NK-92 treated with Interleukin-12 subunit alpha and Interleukin-12 subunit beta, amount 100 ng/mL, for 24 hours (cell line): Measurements from ENCODE around the gene TCERG1L.
"Not testable (repeated sequence)": the region's sequence is repeated elsewhere in the genome, so short reads cannot be mapped to it uniquely, and the experiment has no call there.

Experiments used
- DNase-seq: peaks from one replicate; lab custom pipeline; 2025; lab: John Stamatoyannopoulos, UW

TCERG1L gene

DNA sequence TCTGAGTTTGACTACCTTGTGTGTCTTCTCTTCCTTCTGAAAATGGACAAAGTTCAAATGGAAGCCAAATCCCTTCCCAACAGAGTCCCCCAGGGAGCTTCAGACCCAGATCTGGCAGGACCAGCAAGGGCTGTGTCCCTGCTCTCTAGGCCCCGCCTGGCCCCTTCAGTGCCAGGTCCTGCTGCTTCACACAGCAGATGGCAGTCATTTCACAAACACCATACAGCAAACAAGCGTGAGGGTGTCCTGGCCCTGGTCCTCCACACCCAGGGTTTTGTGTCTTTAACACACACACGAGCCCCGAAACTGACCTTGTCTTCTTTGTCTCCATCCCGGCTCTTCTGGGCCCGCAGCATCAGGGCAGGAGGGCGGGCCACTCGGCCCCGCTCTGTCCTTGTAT, 145.0 kb downstream of the TCERG1L start:
- no peak for DNase-seq

DNA sequence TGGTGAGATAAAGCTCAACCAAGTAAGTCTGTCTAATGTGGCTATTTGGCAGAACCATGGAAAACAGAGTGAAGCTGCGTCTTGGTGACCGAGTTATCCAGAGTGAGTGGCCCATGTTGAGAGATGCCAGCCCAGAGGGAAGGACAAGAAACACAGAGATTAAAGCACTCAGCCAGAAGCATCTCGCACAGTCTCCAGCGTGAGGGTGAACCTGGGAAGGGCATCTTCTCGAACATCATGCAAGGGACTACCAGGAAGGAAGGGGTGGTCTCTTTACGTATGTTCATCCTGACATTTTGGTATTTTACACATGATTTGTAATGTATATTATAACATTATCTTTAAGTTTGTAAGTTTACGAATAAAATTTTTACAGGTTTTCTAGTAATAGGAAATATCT, 146.4 kb downstream of the TCERG1L start:
- DNase-seq = no peak

DNA sequence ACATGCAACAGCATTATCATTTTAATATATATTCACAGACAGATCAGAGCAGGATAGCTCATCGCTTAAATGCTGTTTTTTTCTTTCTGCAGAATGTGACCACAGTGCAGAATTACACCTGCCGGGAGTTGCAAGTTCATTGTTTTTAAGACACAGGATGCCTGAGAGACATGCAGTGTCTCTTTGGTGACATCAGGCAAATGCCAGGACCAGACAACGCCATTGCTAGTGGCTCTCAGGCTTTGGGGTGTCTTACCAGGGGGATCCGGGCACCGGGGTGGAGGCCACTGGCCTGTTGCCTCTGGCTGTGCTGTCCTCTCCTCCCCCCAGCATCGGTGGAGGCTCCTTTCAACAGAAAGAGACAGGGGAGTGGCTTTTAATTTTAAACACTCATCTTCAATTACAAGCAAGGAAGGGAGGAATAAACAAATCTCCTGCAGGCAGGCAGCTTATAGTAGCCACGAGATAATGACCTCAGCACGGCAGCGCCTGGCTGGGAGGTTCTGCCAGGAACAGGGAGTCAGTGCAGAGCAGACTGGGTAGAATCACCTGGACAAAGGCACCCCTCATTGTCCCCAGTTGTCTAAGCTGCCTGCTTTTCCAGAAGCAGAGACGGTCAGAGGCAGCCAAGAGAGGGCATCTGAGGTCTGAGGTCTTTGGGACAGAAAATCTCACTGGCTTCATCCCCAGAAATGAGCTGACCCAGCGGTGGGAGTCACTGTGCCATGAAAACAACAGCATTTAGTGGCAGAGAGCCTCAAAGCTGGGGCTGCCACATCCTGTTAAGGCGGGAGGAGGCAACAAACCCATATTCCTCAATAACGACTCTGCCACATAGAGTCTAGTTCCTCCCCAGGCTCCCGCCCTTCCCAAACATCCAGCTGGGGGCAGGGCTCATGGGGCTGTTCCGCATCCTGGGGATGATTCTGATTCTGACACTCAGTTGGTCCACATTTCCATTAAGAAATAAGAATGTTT, 148.4 kb downstream of the TCERG1L start:
- DNase-seq = no peak

DNA sequence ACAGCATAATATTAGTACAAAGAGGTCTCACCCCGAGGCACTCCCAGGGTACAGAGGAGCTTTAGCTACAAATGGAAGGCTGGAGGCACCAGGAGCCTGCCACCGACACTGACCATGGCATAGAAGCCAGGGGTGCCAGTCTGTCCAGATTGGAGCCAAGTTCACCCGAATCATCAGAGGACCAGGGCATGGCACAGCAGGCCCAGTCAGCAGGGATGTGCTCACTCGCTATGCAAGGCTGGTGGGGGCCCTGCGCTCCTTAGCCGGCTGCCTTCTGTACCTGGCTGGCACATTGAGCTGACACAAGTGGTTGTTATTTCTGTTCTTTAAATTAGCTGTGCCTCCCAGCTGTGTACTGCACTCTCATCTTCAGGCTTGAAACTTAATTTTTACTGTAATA, 149.3 kb downstream of the TCERG1L start:
- no peak for DNase-seq

DNA sequence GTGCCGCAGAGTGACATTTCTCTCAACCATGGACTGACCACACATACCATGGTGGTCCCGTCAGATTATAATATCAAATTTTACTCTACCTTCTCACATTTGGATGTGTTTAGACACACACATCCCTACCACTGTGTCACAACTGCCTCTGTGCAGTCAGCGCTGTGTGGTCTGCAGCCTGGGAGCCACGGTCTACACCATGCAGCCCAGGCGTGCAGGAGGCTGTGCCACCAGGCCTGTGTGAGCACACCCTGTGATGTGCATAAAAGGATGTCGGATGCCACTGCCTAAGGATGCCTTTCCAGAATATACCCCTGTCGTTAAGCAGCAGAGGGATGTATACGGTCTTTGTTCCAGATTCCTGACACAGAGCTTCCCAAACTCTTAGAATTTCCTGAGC, 150.4 kb downstream of the TCERG1L start:
- DNase-seq = no peak

DNA sequence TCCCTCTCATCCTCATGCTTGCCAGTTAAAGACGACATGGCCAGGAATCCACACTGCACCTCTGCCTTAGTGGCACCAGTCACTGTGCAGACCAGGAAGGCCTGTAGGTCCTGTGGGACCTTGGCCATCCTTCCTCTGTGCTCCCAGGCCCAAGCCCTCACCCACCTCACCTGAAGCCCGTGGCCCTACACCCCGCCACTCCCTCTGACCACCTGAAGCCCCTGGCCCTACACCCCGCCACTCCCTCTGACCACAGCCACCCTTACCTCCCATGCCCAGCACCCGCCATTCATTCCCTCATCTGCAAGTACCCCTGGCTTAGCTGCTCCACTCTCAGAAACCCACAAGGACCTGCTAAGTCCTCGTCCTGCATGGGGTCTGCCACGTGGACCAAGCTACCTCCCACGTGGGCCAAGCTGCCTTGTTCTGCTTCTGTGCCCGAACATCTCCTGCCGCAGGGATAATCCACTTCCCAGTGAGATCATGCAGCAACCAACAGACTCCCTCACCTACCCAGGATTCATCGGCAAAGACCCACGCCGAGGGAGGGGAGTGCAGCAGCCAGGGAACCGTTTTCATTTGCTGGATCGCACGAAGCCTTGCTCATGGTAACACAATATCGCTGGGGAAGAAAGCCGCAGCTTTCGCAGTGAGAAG, 151.2 kb downstream of the TCERG1L start:
- DNase-seq = no peak

DNA sequence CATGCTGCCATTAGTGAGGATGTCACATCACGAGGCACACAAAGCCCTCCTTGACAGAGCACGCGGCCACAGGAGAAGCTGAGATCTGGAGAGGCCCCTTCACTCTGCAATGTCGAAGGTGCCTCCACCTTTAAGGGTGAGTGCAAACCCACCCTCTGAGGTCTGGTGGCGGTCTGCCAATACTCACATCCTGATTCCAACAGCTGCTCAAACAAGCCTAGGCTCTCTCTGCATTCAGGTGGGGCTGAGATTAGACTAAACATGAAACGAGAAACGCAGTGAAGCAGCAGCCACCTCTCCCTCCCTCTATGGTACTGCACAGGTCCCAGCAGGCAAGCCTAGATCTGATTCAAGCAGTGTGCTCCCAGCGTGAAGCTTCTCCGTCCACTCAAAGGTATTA, 151.8 kb downstream of the TCERG1L start:
- no peak for DNase-seq

DNA sequence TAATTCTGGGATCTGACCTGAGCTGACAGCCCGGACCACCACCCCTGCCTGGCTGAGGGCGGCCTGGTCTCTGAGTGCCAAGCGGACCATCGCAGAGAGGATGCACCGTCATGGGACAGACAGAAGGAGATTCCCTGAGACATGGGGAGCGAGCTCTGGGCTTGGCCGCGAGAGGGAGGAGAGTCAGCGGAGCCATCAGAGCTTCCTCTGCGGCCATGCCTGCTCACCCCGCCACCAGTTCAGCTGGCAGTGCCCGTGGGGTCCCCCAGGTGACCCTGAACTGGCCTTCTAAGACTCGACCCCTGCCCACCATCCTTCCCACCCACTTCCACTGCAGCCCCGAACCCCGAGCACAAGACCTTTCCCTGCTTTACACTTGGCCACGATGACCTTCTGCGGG, 152.8 kb downstream of the TCERG1L start:
- DNase-seq = no peak

DNA sequence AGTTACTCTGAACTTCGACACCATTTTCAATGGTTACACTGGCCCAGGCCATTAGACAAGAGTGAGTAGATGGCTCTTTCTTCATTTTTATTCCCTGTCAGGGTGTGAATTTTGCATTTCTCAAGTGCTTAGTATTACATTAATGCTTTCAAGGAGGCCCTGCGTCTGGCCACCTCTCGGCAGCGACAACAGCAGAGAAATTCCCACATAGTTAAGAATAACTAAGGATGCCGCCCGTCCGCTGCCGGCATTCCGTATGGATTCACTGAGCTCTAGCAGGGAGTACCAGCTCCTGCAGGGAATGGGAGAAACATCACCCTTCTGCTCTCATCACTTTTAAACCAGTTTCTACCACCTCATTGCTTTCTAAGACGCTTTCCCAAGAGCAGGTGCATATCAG, 153.6 kb downstream of the TCERG1L start:
- no peak for DNase-seq

DNA sequence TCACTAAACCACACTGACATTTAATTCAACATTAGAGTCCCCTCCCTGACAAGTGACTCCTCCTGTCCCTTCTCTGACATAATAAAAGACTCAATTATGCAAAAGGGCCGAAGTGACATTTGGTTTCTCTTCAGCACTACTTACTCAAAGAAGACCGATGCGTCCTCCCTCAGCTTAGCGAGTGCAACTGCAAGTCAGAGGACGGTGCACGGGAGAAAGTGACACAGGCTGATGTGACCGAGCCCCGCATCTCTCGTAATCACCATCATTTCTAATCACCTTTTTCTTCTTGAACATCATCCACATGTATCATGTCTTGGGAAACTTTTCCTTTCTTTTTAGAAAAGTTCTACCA, 155.7 kb downstream of the TCERG1L start:
- no peak for DNase-seq

DNA sequence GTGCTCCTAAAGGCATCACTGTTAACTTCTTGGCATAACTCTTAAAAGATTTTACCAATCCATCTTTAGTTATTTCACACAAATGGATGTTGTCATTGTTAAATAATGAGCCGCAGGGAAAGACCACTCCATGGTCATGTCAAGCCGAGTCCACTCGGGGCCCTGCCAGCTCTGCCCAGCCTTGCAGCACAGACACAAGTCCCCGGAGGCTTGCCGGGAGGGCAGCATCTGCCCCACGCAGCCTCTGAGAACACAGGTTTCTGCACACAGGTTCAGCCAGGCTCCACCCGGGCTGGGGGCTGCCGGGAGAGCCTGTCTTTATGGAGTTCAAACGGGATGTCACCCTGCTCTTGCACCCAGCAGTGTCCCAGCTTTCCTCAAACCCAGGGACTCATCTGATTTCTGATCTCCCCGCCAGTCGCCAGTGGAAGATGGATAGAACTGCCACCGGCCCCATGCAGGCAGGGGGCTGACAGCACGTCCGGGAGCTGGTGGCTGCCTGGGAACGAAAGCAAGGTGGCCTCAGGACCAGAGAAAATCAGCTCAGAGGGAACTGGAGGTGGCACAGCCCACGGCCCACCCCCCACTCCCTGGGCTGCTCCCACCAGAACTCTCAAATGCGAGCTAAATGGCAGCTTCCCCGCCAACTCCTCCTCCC, 156.2 kb downstream of the TCERG1L start:
- no peak for DNase-seq

DNA sequence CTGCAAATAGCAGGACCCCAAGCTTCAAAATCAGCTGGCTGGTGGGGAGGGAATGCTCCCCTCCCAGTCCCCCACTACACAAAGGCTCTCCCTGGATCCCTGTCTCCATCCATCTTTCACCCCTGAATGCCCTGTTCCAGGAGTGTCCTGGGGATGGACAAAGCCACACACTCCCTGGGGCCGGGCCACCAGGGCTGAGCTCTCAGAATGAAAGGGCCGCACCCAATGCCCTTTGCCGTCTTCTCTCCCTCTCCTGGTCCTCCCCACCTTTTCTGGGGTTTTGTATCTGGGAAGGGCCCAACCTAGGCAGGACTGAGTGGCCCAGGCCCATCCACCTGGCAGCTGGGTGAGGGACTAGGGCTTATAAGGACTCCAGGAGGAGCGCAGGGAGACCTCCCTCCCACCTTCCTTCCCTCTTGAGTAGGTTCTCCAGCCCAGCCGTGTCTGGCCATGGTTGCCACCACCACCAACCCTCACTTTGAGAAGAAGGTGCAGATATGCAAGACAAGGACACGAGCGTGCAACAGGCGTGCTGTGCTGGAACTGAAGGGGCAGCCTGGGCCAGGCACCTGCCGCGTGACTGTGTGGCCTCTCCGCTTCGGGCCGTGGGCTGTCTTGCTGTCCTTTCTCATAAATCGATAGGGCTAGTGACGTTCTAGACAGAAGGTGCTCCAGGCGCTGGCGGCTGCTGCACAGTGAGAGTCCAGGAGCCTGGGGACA, 157.1 kb downstream of the TCERG1L start:
- no peak for DNase-seq

DNA sequence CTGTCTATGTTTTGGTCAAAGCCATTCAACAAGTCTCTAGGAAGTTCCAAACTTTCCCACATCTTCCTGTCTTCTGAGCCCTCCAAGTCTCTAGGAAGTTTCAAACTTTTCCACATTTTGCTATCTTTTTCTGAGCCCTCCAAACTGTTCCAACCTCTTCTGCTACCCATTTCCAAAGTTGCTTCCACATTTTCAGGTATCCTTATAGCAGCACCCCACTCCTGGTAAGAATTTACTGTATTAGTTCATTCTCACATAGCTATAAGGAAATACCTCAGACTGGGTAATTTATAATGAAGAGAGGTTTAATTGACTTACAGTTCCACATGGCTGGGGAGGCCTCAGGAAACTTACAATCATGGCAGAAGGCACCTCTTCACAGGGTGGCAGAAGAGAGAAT, 159.1 kb downstream of the TCERG1L start:
- not testable (repeated sequence) for DNase-seq

DNA sequence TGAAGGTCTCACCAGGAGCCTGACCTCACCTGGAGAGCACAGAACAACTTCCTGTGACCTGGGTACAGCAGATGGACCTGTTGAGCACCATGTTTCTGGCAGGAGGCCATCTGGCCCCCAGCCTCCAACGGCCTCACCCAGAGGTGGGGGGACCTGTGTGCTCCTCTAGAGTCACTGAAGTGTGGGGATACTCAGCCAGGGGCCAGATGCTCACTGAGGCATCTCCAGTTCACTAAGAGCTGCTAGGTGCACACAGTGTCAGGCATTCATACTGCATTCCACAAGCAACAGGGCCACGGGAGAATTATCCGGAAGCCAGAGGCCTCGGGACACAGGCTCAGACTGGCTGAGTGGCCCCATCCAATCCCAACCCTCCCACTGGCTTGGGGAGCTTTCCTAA, 161.4 kb downstream of the TCERG1L start:
- no peak for DNase-seq

DNA sequence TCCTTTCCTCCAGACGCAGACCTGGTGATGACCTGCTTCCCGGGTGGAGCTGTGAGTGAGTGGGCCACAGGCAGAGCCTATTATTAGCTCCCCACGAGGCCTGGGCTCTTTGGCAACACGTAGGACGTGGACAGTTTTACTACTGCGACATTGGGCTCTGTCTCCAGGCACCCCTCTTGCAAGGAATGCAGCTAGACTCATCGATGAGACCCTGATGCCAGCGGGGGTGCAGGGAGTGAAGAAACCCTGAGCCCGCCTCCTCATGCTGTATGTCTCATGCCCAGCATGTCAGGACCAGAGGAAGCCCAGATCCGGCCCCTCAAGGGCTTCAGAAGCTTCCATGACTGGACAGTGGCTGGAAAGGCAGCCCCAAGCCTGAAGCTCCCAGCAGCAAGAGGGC, 161.9 kb downstream of the TCERG1L start:
- DNase-seq = no peak

DNA sequence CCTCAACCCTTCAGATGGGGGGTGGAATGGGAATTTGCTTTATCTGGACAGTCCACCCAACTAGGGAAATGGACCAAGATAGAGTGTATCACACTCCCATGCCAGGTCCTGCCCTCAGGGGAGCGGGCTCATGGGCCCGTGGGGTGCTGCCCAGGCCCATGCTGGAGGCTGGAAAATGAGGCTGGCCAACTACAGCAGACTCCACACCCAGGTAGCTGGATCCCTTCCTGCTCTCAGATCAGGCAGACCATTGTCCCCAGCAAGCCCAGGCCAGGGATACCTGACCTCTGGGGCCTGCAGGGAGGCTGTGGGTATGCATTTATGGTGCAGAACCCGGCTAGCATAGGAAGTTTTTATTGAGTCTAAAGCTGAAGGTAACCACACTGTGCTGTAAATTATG, 162.4 kb downstream of the TCERG1L start:
- DNase-seq = no peak

DNA sequence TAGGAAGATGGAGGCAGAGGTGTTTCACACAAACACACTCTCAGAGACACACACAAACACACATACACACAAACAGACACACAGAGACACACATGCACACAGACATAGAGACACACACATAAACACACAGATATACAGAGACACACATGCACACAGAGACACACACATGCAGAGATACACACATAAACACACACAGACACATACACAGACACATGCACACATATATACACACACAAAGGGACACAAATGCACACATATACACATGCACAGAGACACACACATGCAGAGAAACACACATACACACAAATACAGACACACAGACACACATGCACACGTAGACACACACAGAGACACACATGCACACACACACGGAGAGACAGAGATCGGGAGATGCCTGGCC, 163.3 kb downstream of the TCERG1L start:
- no peak for DNase-seq

DNA sequence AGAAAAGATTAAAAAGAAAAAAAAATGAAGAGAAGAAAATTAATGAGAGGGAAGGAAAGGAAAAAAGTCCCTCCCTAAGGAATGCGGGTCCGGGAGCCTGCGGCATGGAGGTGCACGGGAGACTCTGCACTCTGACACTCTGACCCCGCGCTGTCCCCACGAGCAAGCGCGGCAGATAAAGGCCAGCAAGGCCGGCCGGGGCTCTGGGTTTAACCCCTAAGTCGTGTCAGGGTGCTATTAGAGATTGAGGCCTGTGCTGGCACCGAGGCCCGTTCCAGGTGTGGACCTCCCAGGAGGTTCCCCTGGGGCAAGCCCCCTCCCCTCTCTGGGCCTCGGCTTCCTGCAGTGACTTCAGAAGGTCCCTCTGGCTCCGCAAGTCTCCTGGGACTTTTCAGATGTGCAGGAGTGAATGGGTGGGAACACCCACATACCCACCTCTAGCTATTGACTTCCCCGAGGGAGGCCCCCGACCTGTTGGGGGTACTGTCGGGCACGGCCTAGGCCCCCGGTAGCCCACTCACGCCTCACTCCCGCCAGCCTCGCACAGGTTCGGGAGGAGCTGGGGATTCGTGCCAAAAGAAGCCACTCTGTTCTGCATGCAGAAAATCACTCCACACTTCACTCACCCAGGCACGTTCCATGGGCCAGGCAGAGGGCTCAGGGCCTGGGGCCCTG, 164.1 kb downstream of the TCERG1L start:
- no peak for DNase-seq

DNA sequence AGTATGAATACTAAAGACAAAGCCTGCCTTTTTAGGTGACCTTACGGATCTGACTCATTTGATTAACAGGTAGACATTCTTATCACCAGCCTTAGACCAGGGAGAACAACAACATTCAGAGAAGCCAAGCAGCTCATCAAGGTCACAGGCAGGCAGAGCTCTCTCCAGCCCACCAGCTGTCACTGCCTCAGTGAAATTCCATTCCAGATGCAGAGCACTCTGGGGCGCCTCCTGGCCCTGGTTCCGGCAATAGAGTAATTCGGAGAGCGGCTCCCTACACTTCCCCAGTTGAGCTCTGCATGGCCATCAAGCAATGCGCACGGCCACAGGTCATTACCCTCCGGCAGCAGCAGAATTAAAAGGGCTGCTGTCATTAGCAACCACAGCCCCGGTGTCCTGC, 164.7 kb downstream of the TCERG1L start:
- no peak for DNase-seq

DNA sequence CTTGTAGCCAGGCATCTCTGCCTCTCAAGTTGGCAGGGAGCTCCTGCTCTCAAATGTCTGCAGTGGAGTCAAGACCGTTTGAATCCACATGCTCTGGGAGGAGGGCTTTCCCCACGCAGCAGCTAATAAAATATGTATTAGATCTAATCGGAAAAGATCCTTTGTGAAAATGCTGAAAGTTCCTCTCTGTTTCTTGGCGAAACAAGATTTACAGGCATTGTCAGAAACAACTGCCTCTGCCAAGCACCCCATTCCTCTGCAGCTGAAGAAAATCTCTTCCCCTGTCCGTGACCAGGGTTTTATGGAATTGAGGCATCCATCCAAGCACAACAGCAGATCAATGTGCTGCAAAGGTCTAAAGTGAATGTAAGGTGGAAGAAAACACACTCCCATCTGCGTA, 165.8 kb downstream of the TCERG1L start:
- DNase-seq = no peak

DNA sequence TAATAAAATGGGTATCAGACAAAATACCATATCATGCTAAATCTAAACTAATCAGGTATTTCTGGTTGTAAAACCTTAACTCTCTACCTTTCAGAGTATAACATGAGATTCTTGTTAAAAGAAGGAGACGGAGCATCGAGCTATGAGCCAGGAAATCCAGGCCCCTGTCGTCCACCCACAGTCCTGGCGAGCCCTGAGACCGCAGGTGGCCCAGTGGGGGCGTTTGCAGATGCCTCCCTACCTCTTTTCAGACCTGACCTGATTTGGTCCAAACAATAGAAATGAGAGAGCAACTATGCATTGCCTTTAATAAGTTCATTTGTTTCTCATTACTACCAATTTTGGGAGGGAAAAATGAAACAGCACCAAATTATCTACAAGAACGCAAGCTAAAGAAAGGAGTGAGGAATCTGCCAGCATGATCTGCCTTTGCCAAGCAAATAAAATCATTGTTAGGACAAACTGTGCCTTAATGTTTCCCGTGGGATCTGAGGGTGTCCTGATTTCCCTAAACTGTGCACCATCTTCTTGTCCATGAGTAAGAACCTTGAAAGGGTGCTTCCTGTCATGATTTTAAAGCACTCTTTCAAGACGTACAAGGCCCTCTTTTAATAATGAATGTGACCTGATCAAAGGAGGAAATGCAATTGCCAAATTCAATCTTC, 166.7 kb downstream of the TCERG1L start:
- no peak for DNase-seq
